DND-41 (cell line): ENCODE results near the gene AP2A2.

Experiments used
- ATAC-seq: fragments of 200-7000 bp; cut with Tn5 transposase; 3 replicates; pipeline ENCODE4 v1.9.1; 2021; ENCODE audit warnings: low read depth; ENCODE audit not compliant: insufficient read depth
- DNase-seq: peaks from one replicate; pipeline ENCODE4 v3.0.0-alpha.2; 2020
- H2AFZ ChIP-seq: 2 replicates; pipeline ENCODE4 v1.6.0; 2012; ENCODE audit warnings: low read depth, low read length
- H3K27ac ChIP-seq: 2 replicates; pipeline ENCODE4 v1.5.1; 2012; ENCODE audit warnings: low read length, inconsistent platforms
- H3K27me3 ChIP-seq: fragments of 200-600 bp; sonication (generic); 2 replicates; pipeline ENCODE4 v1.6.0; 2012; ENCODE audit warnings: low read length, mild to moderate bottlenecking, inconsistent platforms; ENCODE audit not compliant: insufficient read depth, poor library complexity
- H3K36me3 ChIP-seq: 2 replicates; pipeline ENCODE4 v1.5.1; 2012; ENCODE audit warnings: low read length, inconsistent platforms; ENCODE audit not compliant: insufficient read depth
- H3K4me1 ChIP-seq: 2 replicates; pipeline ENCODE4 v1.5.1; 2012; ENCODE audit warnings: mild to moderate bottlenecking, low read length; ENCODE audit not compliant: insufficient read depth
- H3K4me2 ChIP-seq: 2 replicates; pipeline ENCODE4 v1.6.0; 2012; ENCODE audit warnings: mild to moderate bottlenecking, moderate library complexity, low read length, inconsistent platforms; ENCODE audit not compliant: insufficient read depth
- H3K4me3 ChIP-seq, 2 experiments: fragments of 200-600 bp in 1 of 2; shearing (Covaris generic) in 1 of 2; 2 replicates each; pipeline ENCODE4 v1.5.1; 2012 to 2016; ENCODE audit warnings: inconsistent platforms in 2 of 2, low read length in 2 of 2, mild to moderate bottlenecking in 2 of 2, low read depth in 1 of 2, moderate library complexity in 1 of 2
- H3K79me2 ChIP-seq: 2 replicates; pipeline ENCODE4 v1.6.0; 2012; ENCODE audit warnings: low read length, inconsistent platforms; ENCODE audit not compliant: insufficient read depth
- H3K9ac ChIP-seq: 2 replicates; pipeline ENCODE4 v1.6.0; 2012; ENCODE audit warnings: low read depth, mild to moderate bottlenecking, inconsistent platforms, low read length, moderate library complexity
- H3K9me3 ChIP-seq: 2 replicates; pipeline ENCODE4 v1.5.1; 2012; ENCODE audit warnings: low read length, moderate library complexity, mild to moderate bottlenecking, inconsistent platforms; ENCODE audit not compliant: insufficient read depth, severe bottlenecking
- H4K20me1 ChIP-seq: 2 replicates; pipeline ENCODE4 v1.6.0; 2012; ENCODE audit warnings: low read length; ENCODE audit not compliant: insufficient read depth
- EZH2 ChIP-seq: IDR thresholded peaks from 3 replicates; pipeline ENCODE4 v1.6.1; 2012; ENCODE audit warnings: borderline replicate concordance, low read depth, mild to moderate bottlenecking, moderate library complexity, low read length, inconsistent platforms; ENCODE audit not compliant: severe bottlenecking
- TF ChIP-seq, protein P1 (sequence below): IDR thresholded peaks from 2 replicates; pipeline ENCODE4 v1.5.1; 2012; ENCODE audit warnings: borderline replicate concordance, low read length, moderate library complexity, mild to moderate bottlenecking; ENCODE audit not compliant: poor library complexity, severe bottlenecking; ENCODE audit errors: extremely low read depth

AP2A2 gene

DNA sequence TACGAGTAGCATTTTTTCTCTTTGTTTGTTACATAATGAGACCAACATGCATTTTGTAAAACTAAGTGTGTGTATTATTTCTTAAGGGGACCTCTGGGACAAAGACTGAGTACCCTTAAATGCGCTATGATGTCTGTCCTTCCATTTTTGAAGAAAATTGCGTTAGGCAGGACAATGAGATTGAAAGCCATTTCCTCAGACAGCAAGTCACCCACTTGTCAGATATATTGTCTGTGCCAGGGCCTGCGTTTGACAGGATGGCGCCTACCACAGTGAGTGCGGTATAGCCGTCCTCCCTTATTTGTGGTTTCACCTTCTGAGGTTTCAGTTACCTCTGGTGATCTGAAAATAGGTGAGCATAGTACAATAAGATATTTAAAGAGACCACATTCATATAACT lies 2.2 kb downstream of the AP2A2 start:
- Histone ChIP-seq H3K9me3 (no peaks in the 10 kb centered on the region), H3K36me3 (peaks cover 14% of the 10 kb centered on the region; the same call in 1 of the 2 replicates), H4K20me1 (peaks cover 30% of the 10 kb centered on the region; the same call in 1 of the 2 replicates), H2AFZ (no peak overlapping the region), H3K4me2 (peak overlapping the region; percentile 96; the same call in 1 of the 2 replicates), H3K27ac (no peak overlapping the region), H3K9ac (no peak overlapping the region), H3K4me1 (peaks cover 27% of the 10 kb centered on the region), H3K4me3 (no peak overlapping the region), H3K27me3 (no peaks in the 10 kb centered on the region), H3K79me2 (peaks cover 66% of the 10 kb centered on the region)
- TF ChIP-seq, protein P1, sequence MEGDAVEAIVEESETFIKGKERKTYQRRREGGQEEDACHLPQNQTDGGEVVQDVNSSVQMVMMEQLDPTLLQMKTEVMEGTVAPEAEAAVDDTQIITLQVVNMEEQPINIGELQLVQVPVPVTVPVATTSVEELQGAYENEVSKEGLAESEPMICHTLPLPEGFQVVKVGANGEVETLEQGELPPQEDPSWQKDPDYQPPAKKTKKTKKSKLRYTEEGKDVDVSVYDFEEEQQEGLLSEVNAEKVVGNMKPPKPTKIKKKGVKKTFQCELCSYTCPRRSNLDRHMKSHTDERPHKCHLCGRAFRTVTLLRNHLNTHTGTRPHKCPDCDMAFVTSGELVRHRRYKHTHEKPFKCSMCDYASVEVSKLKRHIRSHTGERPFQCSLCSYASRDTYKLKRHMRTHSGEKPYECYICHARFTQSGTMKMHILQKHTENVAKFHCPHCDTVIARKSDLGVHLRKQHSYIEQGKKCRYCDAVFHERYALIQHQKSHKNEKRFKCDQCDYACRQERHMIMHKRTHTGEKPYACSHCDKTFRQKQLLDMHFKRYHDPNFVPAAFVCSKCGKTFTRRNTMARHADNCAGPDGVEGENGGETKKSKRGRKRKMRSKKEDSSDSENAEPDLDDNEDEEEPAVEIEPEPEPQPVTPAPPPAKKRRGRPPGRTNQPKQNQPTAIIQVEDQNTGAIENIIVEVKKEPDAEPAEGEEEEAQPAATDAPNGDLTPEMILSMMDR: no peak
- no peak for TF ChIP-seq EZH2
- no peak for DNase-seq
- no peak for ATAC-seq

DNA sequence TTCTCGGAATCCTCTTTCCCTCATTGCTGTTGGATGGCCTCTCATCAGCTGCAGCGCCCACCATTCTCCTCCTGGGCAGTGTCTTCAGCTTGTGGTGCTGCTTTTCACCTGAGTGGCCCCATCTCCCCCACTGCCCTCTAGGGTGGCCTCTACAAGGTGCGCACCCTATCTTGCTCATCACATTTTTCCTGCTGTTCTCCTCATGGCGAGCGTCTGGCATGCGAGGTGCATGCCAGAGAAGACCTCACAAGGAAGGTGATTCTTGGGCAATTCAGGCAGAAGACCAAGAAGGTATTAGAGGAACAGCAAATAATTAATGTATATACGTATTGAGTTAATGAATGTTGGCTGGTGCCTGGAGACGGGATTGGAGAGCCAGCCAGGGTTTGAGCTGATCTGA lies 3.1 kb downstream of the AP2A2 start:
- Histone ChIP-seq H3K4me2 (peak overlapping the region; percentile 23; the same call in 1 of the 2 replicates), H3K4me1 (peaks cover 27% of the 10 kb centered on the region), H3K79me2 (peaks cover 75% of the 10 kb centered on the region), H4K20me1 (peaks cover 36% of the 10 kb centered on the region; the same call in 1 of the 2 replicates), H3K9me3 (no peaks in the 10 kb centered on the region), H3K4me3 (no peak overlapping the region), H2AFZ (no peak overlapping the region), H3K9ac (no peak overlapping the region), H3K27me3 (no peaks in the 10 kb centered on the region), H3K27ac (no peak overlapping the region), H3K36me3 (peaks cover 14% of the 10 kb centered on the region; the same call in 1 of the 2 replicates)
- TF ChIP-seq, protein P1: no peak
- no peak for TF ChIP-seq EZH2
- ATAC-seq: no peak
- DNase-seq: no peak

DNA sequence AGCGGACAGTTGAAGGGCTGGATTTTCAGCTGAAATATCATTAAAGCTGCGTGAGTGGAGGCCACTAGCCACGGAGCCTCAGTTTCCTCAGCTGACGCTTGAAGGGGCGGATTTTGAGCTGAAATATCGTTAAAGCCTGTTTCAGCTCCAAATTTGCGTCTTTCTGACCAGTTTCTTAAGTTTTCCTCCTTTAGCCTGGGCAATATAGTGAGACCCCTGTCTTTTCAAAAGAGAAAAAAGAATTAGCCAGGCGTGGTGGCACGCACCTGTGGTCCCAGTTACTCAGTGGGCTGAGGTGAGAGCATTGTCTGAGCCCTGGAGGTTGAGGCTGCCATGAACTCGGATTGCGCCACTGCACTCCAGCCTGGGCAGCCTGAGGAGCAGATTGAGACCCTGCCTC lies 3.7 kb downstream of the AP2A2 start:
- Histone ChIP-seq H4K20me1 (peaks cover 40% of the 10 kb centered on the region; the same call in 1 of the 2 replicates), H2AFZ (no peak overlapping the region), H3K4me3 (no peak overlapping the region), H3K79me2 (peaks cover 81% of the 10 kb centered on the region), H3K9ac (no peak overlapping the region), H3K27ac (no peak overlapping the region), H3K4me1 (peaks cover 27% of the 10 kb centered on the region), H3K4me2 (peak overlapping the region; percentile 23; the same call in 1 of the 2 replicates), H3K9me3 (no peaks in the 10 kb centered on the region), H3K36me3 (peaks cover 14% of the 10 kb centered on the region; the same call in 1 of the 2 replicates), H3K27me3 (no peaks in the 10 kb centered on the region)
- DNase-seq (no peak), ATAC-seq (no peak)
- TF ChIP-seq, protein P1: no peak
- TF ChIP-seq EZH2: no peak
